Fibroblast of the aortic adventitia (primary cell): ENCODE measurements around the gene EML1. TPM values are rescaled to one million over a fixed set of nuclear protein-coding genes. Genes with fewer than 3 reads are reported as not detected.

Source experiments
- DNase-seq: peaks from one replicate; pipeline ENCODE4 v3.0.0-alpha.2; 2010; ENCODE audit warnings: low read depth
- H3K4me3 ChIP-seq: 2 replicates; pipeline ENCODE4 v1.5.1; 2011; ENCODE audit warnings: low read depth, mild to moderate bottlenecking, control low read depth, low read length, moderate library complexity
- total RNA-seq: library from RNA; depleted of rRNA; stranded (reverse); fragments of >200 nt; gene quantifications from 2 replicates; pipeline ENCODE4 v1.2.3, GENCODE V29; 2012; ENCODE audit warnings: low replicate concordance
- TF ChIP-seq, protein P1 (sequence below): IDR thresholded peaks from 2 replicates; pipeline ENCODE4 v1.5.1; 2011; ENCODE audit warnings: mild to moderate bottlenecking, low read length, control low read depth, inconsistent platforms; ENCODE audit not compliant: insufficient read depth

The EML1 gene
- total RNA-seq, 1 donor, result 80.3 TPM

DNA sequence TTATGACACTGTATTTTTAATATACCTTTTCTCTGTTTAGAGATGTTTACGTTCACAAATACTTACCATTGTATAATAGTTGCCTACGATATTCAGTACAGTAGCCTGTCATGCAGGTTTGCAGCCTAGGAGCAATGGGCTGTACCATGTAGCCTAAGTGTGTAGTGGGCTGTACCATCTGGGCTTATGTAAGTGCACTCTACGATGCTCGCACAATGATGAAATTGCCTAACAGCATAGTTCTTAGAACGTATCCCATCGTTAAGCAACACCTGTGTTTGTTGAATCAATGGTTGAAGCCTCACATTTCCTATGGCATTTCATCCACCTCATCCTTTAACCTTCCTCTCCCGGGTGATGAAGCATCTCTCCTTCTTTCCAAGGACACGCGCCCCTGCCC is 12.5 kb upstream of the EML1 start:
- no peak overlapping the region for H3K4me3 ChIP-seq
- DNase-seq, result no peak
- TF ChIP-seq, protein P1, sequence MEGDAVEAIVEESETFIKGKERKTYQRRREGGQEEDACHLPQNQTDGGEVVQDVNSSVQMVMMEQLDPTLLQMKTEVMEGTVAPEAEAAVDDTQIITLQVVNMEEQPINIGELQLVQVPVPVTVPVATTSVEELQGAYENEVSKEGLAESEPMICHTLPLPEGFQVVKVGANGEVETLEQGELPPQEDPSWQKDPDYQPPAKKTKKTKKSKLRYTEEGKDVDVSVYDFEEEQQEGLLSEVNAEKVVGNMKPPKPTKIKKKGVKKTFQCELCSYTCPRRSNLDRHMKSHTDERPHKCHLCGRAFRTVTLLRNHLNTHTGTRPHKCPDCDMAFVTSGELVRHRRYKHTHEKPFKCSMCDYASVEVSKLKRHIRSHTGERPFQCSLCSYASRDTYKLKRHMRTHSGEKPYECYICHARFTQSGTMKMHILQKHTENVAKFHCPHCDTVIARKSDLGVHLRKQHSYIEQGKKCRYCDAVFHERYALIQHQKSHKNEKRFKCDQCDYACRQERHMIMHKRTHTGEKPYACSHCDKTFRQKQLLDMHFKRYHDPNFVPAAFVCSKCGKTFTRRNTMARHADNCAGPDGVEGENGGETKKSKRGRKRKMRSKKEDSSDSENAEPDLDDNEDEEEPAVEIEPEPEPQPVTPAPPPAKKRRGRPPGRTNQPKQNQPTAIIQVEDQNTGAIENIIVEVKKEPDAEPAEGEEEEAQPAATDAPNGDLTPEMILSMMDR, result no peak

DNA sequence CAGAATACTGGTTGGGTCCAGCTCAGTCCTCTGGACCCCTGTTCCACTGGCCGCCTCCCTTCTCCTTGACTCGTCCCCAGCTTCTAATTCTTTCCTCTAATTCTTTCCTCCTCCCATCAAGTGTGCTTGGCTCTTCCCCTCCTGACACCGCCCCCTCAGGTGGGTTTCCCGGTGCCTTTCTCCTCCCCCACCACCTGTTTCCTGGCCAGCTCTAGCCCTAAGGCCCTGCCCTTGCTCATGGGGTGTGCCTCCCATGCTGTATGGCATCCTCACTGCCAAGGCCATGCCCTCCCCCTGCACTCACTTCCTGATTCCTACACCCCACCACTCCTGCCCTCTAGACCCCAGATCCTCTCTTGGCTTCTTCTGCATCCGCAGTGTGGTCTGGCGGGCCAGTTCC is 12.1 kb upstream of the EML1 start:
- TF ChIP-seq, protein P1, result no peak
- no peak overlapping the region for H3K4me3 ChIP-seq
- DNase-seq, result no peak

DNA sequence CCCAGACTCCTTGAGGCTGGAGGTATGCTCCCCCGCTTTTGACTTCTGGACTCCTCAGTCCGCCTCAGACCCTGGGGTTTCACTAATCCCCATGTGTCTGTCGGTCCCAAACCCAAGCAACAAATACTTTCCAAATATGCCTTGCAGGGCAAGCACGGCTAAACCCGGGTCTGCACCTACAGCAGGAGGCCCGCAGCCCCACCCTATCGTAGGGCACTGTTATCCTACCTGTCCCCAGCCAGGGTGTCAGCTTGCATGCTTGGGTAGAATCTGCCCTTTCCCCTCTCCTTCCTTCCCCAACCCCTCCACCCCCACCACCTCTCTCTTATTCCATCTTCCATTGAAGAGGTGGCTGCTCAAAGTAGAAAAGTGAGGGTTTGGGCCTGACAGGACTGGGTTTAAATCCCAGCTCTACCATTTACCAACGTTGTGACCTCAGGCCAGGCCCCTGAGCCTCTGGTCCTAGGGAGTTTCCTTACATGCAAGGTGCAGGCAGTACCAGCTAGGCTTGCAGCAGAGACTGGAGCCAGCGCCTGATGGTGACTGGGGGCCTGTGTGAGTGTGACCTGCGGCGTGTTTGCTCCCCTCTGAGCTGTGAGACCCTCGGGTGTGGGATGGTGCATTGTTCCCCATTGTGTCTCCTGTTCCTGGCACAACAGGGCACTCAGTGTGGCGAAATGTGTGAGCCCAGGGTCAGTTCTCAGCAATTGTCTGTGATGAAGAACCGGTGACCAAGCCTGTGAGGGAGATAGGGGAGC is 11.2 kb upstream of the EML1 start:
- DNase-seq, result no peak
- no peak overlapping the region for H3K4me3 ChIP-seq
- TF ChIP-seq, protein P1, result no peak

DNA sequence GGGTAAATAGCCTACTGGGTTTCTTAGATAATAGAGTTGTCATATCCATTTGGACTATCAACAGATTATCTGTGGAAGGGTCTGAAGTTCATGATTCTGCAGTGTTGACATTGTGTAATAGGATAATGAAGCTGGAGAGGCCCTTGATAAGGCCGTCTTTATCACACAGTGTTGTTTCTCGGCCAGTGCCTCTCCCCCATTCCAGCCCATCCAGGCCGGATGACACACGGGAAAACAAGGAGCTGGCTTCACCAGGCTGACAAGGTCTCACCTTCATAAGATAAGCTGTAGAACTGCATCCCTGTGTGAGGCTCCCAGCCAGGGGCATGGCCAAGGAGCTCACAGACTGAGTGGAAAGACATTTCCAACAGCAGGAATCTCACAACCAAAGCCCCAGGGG is 8.7 kb upstream of the EML1 start:
- no peak for DNase-seq
- H3K4me3 ChIP-seq, result no peak overlapping the region
- TF ChIP-seq, protein P1, result no peak

DNA sequence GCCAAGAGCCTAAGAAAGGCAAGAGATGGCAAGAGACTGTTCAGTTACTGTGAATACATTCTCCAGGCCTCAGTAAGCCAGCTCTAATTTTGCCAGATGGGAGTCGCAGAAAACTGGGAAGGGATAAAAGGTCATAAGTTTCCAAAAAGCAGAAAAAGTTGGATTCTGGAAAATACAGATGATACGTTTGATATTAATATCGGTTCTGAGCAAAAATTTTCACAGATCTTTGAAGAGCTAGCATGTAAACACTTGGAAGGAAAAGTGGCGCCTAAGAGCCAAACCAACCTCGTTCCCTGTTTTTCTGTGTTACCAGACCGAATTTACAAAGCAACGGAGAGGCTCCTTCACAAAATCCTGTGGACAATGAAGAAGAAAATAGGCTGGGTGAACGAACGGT is 7.8 kb upstream of the EML1 start:
- DNase-seq, result no peak
- no peak overlapping the region for H3K4me3 ChIP-seq
- TF ChIP-seq, protein P1, result no peak

DNA sequence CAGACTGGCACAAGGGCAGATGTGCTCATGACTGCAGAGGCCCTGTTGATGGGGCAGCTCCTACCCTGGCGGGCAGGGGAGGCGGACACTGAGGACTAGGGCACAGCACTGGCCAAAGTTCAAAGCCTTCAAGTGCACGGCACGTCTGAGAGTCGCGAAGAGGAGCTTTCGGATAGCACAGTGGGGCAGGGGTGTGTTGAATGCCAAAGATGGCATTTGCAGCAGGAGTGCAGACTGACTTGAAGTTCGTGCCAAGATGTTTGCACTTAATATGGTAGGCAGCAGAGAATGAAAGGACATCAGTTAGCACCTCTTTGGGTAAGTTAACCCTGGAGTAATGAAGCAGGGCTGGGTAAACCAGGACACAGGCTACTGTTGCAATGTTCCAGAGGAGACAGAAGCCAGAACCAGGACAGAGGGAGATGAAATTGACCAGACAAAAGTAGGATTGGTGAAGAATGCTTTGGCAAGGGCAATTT is 6.7 kb upstream of the EML1 start:
- TF ChIP-seq, protein P1, result no peak
- no peak overlapping the region for H3K4me3 ChIP-seq

DNA sequence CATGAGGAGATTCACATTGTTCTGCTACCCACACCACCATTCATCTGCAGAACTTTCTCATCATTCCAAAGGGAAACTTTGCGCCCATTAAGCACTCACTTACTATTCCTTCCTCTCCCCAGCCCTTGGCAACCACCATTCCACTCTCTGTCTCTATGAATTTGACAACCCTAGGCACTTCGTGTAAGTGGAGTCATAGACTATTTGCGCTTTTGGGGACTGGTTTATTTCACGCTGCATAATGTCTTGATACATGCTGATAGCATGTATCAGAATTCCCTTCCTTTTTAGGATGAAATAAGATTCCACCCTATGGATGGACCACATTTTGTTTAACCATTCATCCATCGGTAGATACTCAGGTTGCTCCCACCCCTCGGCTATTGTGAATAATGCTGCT is 4.5 kb upstream of the EML1 start:
- TF ChIP-seq, protein P1, result no peak
- H3K4me3 ChIP-seq, result no peak overlapping the region
- no peak for DNase-seq

More for the DNA sequence above, 6.7 kb upstream of the EML1 start:
- no peak for DNase-seq
